ENCODE results near the gene CBFA2T2.
"Not testable (repeated sequence)": the region's sequence is repeated elsewhere in the genome, so short reads cannot be mapped to it uniquely, and the experiment has no call there.

CBFA2T2 gene

GRCh38 chr20:33629979-33630378 is 140.1 kb downstream of the CBFA2T2 start:
- Histone ChIP-seq H3K9me3 (ENCODE audit: control insufficient read depth, insufficient read depth, low read length) (no peaks in the 10 kb centered on the region), H3K4me1 (ENCODE audit: control insufficient read depth, insufficient read depth, low read length) (no peaks in the 10 kb centered on the region), H3K36me3 (ENCODE audit: control insufficient read depth, insufficient read depth, low read length) (peaks cover 61% of the 10 kb centered on the region), H3K9ac (ENCODE audit: low read depth, low read length) (no peak overlapping the region), H3K4me3 (ENCODE audit: low read depth, low read length) (no peak overlapping the region), H3K27me3 (ENCODE audit: control insufficient read depth, insufficient read depth, low read length) (no peaks in the 10 kb centered on the region), H3K27ac (ENCODE audit: low read depth, low read length) (no peak overlapping the region)

GRCh38 chr20:33630507-33630906 is 140.6 kb downstream of the CBFA2T2 start:
- no peaks in the 10 kb centered on the region for H3K4me1 ChIP-seq (ENCODE audit: control insufficient read depth, insufficient read depth, low read length)
- no peaks in the 10 kb centered on the region for H3K9me3 ChIP-seq (ENCODE audit: control insufficient read depth, insufficient read depth, low read length)
- no peak overlapping the region for H3K27ac ChIP-seq (ENCODE audit: low read depth, low read length)
- peaks cover 56% of the 10 kb centered on the region for H3K36me3 ChIP-seq (ENCODE audit: control insufficient read depth, insufficient read depth, low read length)
- H3K27me3 ChIP-seq (ENCODE audit: control insufficient read depth, insufficient read depth, low read length) = no peaks in the 10 kb centered on the region
- H3K9ac ChIP-seq (ENCODE audit: low read depth, low read length) = no peak overlapping the region
- no peak overlapping the region for H3K4me3 ChIP-seq (ENCODE audit: low read depth, low read length)

GRCh38 chr20:33631910-33632309 is 142.0 kb downstream of the CBFA2T2 start:
- not testable (repeated sequence) for H3K27ac ChIP-seq (ENCODE audit: low read depth, low read length); H3K9ac ChIP-seq (ENCODE audit: low read depth, low read length); H3K9me3 ChIP-seq (ENCODE audit: control insufficient read depth, insufficient read depth, low read length); H3K4me3 ChIP-seq (ENCODE audit: low read depth, low read length); H3K27me3 ChIP-seq (ENCODE audit: control insufficient read depth, insufficient read depth, low read length); H3K4me1 ChIP-seq (ENCODE audit: control insufficient read depth, insufficient read depth, low read length)
- peaks cover 54% of the 10 kb centered on the region for H3K36me3 ChIP-seq (ENCODE audit: control insufficient read depth, insufficient read depth, low read length)

- H3K4me1 ChIP-seq (ENCODE audit: control insufficient read depth, insufficient read depth, low read length) = no peaks in the 10 kb centered on the region
- H3K4me3 ChIP-seq (ENCODE audit: low read depth, low read length) = no peak overlapping the region
- H3K27ac ChIP-seq (ENCODE audit: low read depth, low read length) = no peak overlapping the region
- H3K9ac ChIP-seq (ENCODE audit: low read depth, low read length) = no peak overlapping the region
- no peaks in the 10 kb centered on the region for H3K27me3 ChIP-seq (ENCODE audit: control insufficient read depth, insufficient read depth, low read length)
- H3K36me3 ChIP-seq (ENCODE audit: control insufficient read depth, insufficient read depth, low read length) = peaks cover 51% of the 10 kb centered on the region
- H3K9me3 ChIP-seq (ENCODE audit: control insufficient read depth, insufficient read depth, low read length) = no peaks in the 10 kb centered on the region
Measured at GRCh38 chr20:33635341-33635740, 145.4 kb downstream of the CBFA2T2 start.

- H3K36me3 ChIP-seq (ENCODE audit: control insufficient read depth, insufficient read depth, low read length) = peaks cover 52% of the 10 kb centered on the region
Measured at GRCh38 chr20:33636776-33637175, 146.9 kb downstream of the CBFA2T2 start.

GRCh38 chr20:33640287-33640686 is 150.4 kb downstream of the CBFA2T2 start:
- H3K36me3 ChIP-seq (ENCODE audit: control insufficient read depth, insufficient read depth, low read length) = peaks cover 59% of the 10 kb centered on the region
- H3K27ac ChIP-seq (ENCODE audit: low read depth, low read length) = no peak overlapping the region
- no peak overlapping the region for H3K4me3 ChIP-seq (ENCODE audit: low read depth, low read length)
- no peaks in the 10 kb centered on the region for H3K27me3 ChIP-seq (ENCODE audit: control insufficient read depth, insufficient read depth, low read length)
- no peak overlapping the region for H3K9ac ChIP-seq (ENCODE audit: low read depth, low read length)
- no peaks in the 10 kb centered on the region for H3K4me1 ChIP-seq (ENCODE audit: control insufficient read depth, insufficient read depth, low read length)
- no peaks in the 10 kb centered on the region for H3K9me3 ChIP-seq (ENCODE audit: control insufficient read depth, insufficient read depth, low read length)

More at GRCh38 chr20:33636776-33637175, 146.9 kb downstream of the CBFA2T2 start:
- Histone ChIP-seq H3K4me3 (ENCODE audit: low read depth, low read length) (no peak overlapping the region), H3K9ac (ENCODE audit: low read depth, low read length) (no peak overlapping the region), H3K27me3 (ENCODE audit: control insufficient read depth, insufficient read depth, low read length) (no peaks in the 10 kb centered on the region), H3K9me3 (ENCODE audit: control insufficient read depth, insufficient read depth, low read length) (no peaks in the 10 kb centered on the region), H3K4me1 (ENCODE audit: control insufficient read depth, insufficient read depth, low read length) (no peaks in the 10 kb centered on the region), H3K27ac (ENCODE audit: low read depth, low read length) (no peak overlapping the region)

GRCh38 chr20:33644313-33645071 is 154.6 kb downstream of the CBFA2T2 start:
- no peak overlapping the region for H3K4me3 ChIP-seq (ENCODE audit: low read depth, low read length)
- H3K9me3 ChIP-seq (ENCODE audit: control insufficient read depth, insufficient read depth, low read length) = no peaks in the 10 kb centered on the region
- H3K4me1 ChIP-seq (ENCODE audit: control insufficient read depth, insufficient read depth, low read length) = no peaks in the 10 kb centered on the region; the same call in 1 of the 2 replicates
- H3K36me3 ChIP-seq (ENCODE audit: control insufficient read depth, insufficient read depth, low read length) = peaks cover 38% of the 10 kb centered on the region
- H3K27me3 ChIP-seq (ENCODE audit: control insufficient read depth, insufficient read depth, low read length) = no peaks in the 10 kb centered on the region
- no peak overlapping the region for H3K9ac ChIP-seq (ENCODE audit: low read depth, low read length)
- no peak overlapping the region for H3K27ac ChIP-seq (ENCODE audit: low read depth, low read length)

GRCh38 chr20:33645072-33645358 is 155.1 kb downstream of the CBFA2T2 start:
- Histone ChIP-seq H3K36me3 (ENCODE audit: control insufficient read depth, insufficient read depth, low read length) (peaks cover 35% of the 10 kb centered on the region), H3K27me3 (ENCODE audit: control insufficient read depth, insufficient read depth, low read length) (no peaks in the 10 kb centered on the region), H3K9ac (ENCODE audit: low read depth, low read length) (no peak overlapping the region), H3K27ac (ENCODE audit: low read depth, low read length) (no peak overlapping the region), H3K9me3 (ENCODE audit: control insufficient read depth, insufficient read depth, low read length) (no peaks in the 10 kb centered on the region), H3K4me1 (ENCODE audit: control insufficient read depth, insufficient read depth, low read length) (no peaks in the 10 kb centered on the region; the same call in 1 of the 2 replicates), H3K4me3 (ENCODE audit: low read depth, low read length) (no peak overlapping the region)

GRCh38 chr20:33645396-33645795 is 155.5 kb downstream of the CBFA2T2 start:
- Histone ChIP-seq H3K27me3 (ENCODE audit: control insufficient read depth, insufficient read depth, low read length) (no peaks in the 10 kb centered on the region), H3K4me3 (ENCODE audit: low read depth, low read length) (no peak overlapping the region), H3K36me3 (ENCODE audit: control insufficient read depth, insufficient read depth, low read length) (peaks cover 32% of the 10 kb centered on the region), H3K9ac (ENCODE audit: low read depth, low read length) (no peak overlapping the region), H3K9me3 (ENCODE audit: control insufficient read depth, insufficient read depth, low read length) (no peaks in the 10 kb centered on the region), H3K27ac (ENCODE audit: low read depth, low read length) (no peak overlapping the region), H3K4me1 (ENCODE audit: control insufficient read depth, insufficient read depth, low read length) (no peaks in the 10 kb centered on the region; the same call in 1 of the 2 replicates)

GRCh38 chr20:33646191-33646590 is 156.3 kb downstream of the CBFA2T2 start:
- H3K4me3 ChIP-seq (ENCODE audit: low read depth, low read length) = no peak overlapping the region
- H3K4me1 ChIP-seq (ENCODE audit: control insufficient read depth, insufficient read depth, low read length) = no peaks in the 10 kb centered on the region; the same call in 1 of the 2 replicates
- no peak overlapping the region for H3K9ac ChIP-seq (ENCODE audit: low read depth, low read length)
- H3K27me3 ChIP-seq (ENCODE audit: control insufficient read depth, insufficient read depth, low read length) = no peaks in the 10 kb centered on the region
- H3K9me3 ChIP-seq (ENCODE audit: control insufficient read depth, insufficient read depth, low read length) = no peaks in the 10 kb centered on the region
- H3K36me3 ChIP-seq (ENCODE audit: control insufficient read depth, insufficient read depth, low read length) = peaks cover 27% of the 10 kb centered on the region
- H3K27ac ChIP-seq (ENCODE audit: low read depth, low read length) = no peak overlapping the region

- H3K4me3 ChIP-seq (ENCODE audit: low read depth, low read length); H3K9me3 ChIP-seq (ENCODE audit: control insufficient read depth, insufficient read depth, low read length); H3K27me3 ChIP-seq (ENCODE audit: control insufficient read depth, insufficient read depth, low read length); H3K27ac ChIP-seq (ENCODE audit: low read depth, low read length); H3K9ac ChIP-seq (ENCODE audit: low read depth, low read length); H3K4me1 ChIP-seq (ENCODE audit: control insufficient read depth, insufficient read depth, low read length): not testable (repeated sequence)
- H3K36me3 ChIP-seq (ENCODE audit: control insufficient read depth, insufficient read depth, low read length) = peaks cover 20% of the 10 kb centered on the region
Measured at GRCh38 chr20:33646959-33647602, 157.2 kb downstream of the CBFA2T2 start.

All from HUES48 (cell line).